ENCODE results near the gene CNTFR. TPM values are rescaled to one million over a fixed set of nuclear protein-coding genes. Genes with fewer than 3 reads are reported as not detected.

CNTFR gene
- total RNA-seq, 4 donors from 2014 or later = 19.7 to 146 (median 118) TPM

DNA sequence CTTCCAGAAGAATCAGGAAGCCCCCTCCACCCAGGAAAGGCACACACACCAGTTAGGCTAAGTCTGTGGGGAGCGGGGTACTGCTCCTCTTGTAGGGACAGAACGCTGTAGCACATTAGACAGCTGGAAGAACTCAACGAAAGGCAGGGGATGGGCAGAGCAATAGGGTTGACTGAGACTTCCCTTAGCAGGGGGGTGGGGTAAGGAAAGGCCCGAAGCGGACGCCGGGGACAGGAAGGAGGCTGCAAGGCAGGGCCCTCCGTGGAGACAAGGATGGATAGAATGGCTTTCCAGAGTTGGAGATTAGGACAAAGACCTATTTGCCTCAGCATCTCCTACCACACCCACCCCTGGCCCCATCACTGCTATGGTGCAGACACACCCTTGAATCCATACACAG is 14.3 kb downstream of the CNTFR start:
- Histone ChIP-seq H3K9me3 (no peaks in the 10 kb centered on the region), H3K27me3 (no peaks in the 10 kb centered on the region), H3K4me3 (no peak overlapping the region), H3K27ac (no peak overlapping the region), H3K36me3 (no peaks in the 10 kb centered on the region), H3K4me1 (peaks cover 20 to 32% of the 10 kb centered on the region in 2 donors)
- intact Hi-C loops (cut with DNase I; ENCODE audit: low total_unique reads) (no loop called here), in situ Hi-C loops (cut with MboI; ENCODE audit: low sequenced_read_pairs in 4 of 4) (no loop called here)
- DNase-seq (no peak), ATAC-seq (no peak)
- TF ChIP-seq, protein P1, sequence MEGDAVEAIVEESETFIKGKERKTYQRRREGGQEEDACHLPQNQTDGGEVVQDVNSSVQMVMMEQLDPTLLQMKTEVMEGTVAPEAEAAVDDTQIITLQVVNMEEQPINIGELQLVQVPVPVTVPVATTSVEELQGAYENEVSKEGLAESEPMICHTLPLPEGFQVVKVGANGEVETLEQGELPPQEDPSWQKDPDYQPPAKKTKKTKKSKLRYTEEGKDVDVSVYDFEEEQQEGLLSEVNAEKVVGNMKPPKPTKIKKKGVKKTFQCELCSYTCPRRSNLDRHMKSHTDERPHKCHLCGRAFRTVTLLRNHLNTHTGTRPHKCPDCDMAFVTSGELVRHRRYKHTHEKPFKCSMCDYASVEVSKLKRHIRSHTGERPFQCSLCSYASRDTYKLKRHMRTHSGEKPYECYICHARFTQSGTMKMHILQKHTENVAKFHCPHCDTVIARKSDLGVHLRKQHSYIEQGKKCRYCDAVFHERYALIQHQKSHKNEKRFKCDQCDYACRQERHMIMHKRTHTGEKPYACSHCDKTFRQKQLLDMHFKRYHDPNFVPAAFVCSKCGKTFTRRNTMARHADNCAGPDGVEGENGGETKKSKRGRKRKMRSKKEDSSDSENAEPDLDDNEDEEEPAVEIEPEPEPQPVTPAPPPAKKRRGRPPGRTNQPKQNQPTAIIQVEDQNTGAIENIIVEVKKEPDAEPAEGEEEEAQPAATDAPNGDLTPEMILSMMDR (IDR thresholded peaks at IDR 0.05 in 4 of 5, conservative IDR thresholded peaks at IDR 0.05 in 1 of 5) = no peak
- no peak for TF ChIP-seq POLR2A (IDR thresholded peaks at IDR 0.05)

- Histone ChIP-seq H3K36me3 (no peaks in the 10 kb centered on the region), H3K27me3 (no peaks in the 10 kb centered on the region), H3K4me3 (no peak overlapping the region), H3K4me1 (peaks cover 20 to 32% of the 10 kb centered on the region in 2 donors), H3K9me3 (no peaks in the 10 kb centered on the region), H3K27ac (no peak overlapping the region)
- ATAC-seq (no peak), DNase-seq (no peak)
- TF ChIP-seq POLR2A (IDR thresholded peaks at IDR 0.05) = no peak
- TF ChIP-seq, protein P1 (IDR thresholded peaks at IDR 0.05 in 4 of 5, conservative IDR thresholded peaks at IDR 0.05 in 1 of 5) = no peak
- in situ Hi-C loops (cut with MboI; ENCODE audit: low sequenced_read_pairs in 4 of 4) (no loop called here), intact Hi-C loops (cut with DNase I; ENCODE audit: low total_unique reads) (no loop called here)
Measured at GRCh38 chr9:34574571-34574970, 15.0 kb downstream of the CNTFR start.

DNA sequence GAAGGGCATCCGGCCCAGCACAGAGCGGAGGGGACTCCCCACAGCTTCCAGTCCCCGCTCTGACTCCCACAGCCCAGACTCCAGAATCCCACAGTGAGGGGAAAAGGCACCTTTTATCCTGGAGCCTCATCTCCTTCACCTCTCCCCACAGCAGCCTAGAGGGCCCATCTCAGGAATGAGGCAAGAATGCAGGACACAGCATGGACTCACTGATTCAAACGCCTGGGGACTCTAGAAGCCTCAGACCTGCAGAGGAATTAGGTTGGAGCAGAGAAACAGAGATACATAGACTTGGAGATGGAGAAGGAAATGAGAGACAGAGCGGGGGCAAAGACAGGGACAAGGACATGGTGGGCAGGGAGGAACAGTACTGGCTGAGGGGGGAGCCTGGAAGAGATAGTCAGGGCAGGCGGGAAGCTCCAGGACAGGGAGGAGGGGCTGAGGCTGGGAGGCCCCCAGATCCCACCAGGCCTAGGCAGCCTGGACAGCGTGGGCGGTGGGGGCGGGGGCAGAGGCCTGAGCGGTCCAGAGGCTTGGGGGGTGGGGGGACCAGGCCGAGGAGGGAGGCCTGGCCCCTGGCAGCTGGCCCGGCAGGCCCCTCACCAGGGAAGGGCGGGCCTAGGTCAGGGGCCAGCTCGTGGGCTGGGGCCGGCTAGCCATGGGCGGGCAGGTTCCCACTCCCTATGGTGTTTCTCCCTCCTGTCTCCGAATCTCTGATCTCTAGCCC is 15.8 kb downstream of the CNTFR start:
- H3K27me3 ChIP-seq = no peaks in the 10 kb centered on the region
- H3K36me3 ChIP-seq = peaks cover 0 to 5% of the 10 kb centered on the region in 2 donors
- DNase-seq (no peak), ATAC-seq (no peak)
- H3K4me1 ChIP-seq = peaks cover 20 to 36% of the 10 kb centered on the region in 2 donors
- H3K9me3 ChIP-seq = no peaks in the 10 kb centered on the region
- no peak overlapping the region for H3K27ac ChIP-seq
- in situ Hi-C loops (cut with MboI; ENCODE audit: low sequenced_read_pairs in 4 of 4) (no loop called here), intact Hi-C loops (cut with DNase I; ENCODE audit: low total_unique reads) (no loop called here)
- no peak for TF ChIP-seq POLR2A (IDR thresholded peaks at IDR 0.05)
- TF ChIP-seq, protein P1 (IDR thresholded peaks at IDR 0.05 in 4 of 5, conservative IDR thresholded peaks at IDR 0.05 in 1 of 5) = no peak
- no peak overlapping the region for H3K4me3 ChIP-seq

GRCh38 chr9:34572628-34573027 is 16.9 kb downstream of the CNTFR start:
- no peak overlapping the region for H3K4me3 ChIP-seq
- H3K27me3 ChIP-seq = no peaks in the 10 kb centered on the region
- no peaks in the 10 kb centered on the region for H3K9me3 ChIP-seq
- H3K27ac ChIP-seq = no peak overlapping the region
- H3K4me1 ChIP-seq = peaks cover 20 to 39% of the 10 kb centered on the region in 2 donors
- in situ Hi-C loops (cut with MboI; ENCODE audit: low sequenced_read_pairs in 4 of 4) = no loop called here
- TF ChIP-seq POLR2A (IDR thresholded peaks at IDR 0.05) = no peak
- TF ChIP-seq, protein P1 (IDR thresholded peaks at IDR 0.05 in 4 of 5, conservative IDR thresholded peaks at IDR 0.05 in 1 of 5) = no peak
- no peak for ATAC-seq
- no peak for DNase-seq
- H3K36me3 ChIP-seq = peaks cover 0 to 8% of the 10 kb centered on the region in 2 donors
- intact Hi-C loops (cut with DNase I; ENCODE audit: low total_unique reads) = no loop called here
